ENCODE measurements around the gene BTBD1.

The BTBD1 gene

DNA sequence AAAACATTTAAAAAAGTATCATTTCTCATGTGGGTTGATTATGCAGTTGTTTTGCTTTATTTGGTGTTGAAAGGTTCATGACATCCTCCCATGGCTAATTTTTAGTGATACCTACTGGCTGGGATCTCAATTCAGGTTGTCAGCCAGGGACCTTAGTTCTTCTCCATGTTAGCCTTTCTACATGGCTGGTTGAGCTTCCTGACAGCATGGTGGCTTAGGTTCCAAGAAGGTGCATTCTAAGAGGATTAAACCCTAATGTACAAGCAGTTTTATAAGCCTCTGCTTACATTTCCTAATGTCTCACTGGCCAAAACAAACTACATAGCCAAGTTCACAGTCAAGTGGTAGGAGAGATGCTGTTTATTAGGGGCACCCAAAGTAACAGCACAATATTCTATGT is 31.0 kb upstream of the BTBD1 start:
- H3K36me3 ChIP-seq (ENCODE audit: control insufficient read depth in 2 of 2, insufficient read depth in 1 of 2, low read length in 2 of 2): no peaks in the 10 kb centered on the region
- TF ChIP-seq GLI2 (tag by site-specific recombination; IDR thresholded peaks at IDR 0.05; ENCODE audit: borderline replicate concordance, low read depth) (no peak), ZFP37 (tag by site-specific recombination; IDR thresholded peaks at IDR 0.05) (no peak), ZNF214 (tag by site-specific recombination; IDR thresholded peaks at IDR 0.05; ENCODE audit: borderline replicate concordance) (no peak), ZSCAN16 (tag by site-specific recombination; IDR thresholded peaks at IDR 0.05) (no peak), ZNF155 (tag by site-specific recombination; IDR thresholded peaks at IDR 0.05) (no peak)
- TF ChIP-seq, protein P1, sequence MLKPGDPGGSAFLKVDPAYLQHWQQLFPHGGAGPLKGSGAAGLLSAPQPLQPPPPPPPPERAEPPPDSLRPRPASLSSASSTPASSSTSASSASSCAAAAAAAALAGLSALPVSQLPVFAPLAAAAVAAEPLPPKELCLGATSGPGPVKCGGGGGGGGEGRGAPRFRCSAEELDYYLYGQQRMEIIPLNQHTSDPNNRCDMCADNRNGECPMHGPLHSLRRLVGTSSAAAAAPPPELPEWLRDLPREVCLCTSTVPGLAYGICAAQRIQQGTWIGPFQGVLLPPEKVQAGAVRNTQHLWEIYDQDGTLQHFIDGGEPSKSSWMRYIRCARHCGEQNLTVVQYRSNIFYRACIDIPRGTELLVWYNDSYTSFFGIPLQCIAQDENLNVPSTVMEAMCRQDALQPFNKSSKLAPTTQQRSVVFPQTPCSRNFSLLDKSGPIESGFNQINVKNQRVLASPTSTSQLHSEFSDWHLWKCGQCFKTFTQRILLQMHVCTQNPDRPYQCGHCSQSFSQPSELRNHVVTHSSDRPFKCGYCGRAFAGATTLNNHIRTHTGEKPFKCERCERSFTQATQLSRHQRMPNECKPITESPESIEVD (tag by site-specific recombination; IDR thresholded peaks at IDR 0.05): no peak
- no peaks in the 10 kb centered on the region for H3K4me1 ChIP-seq (ENCODE audit: control insufficient read depth, insufficient read depth, low read length)
- no peak overlapping the region for H3K4me3 ChIP-seq (ENCODE audit: low read depth, low read length)
- no peak overlapping the region for H3K27ac ChIP-seq (ENCODE audit: extremely low read depth, low read depth, low read length)
- POLR2A ChIA-PET: no interaction called here
- CTCF ChIA-PET: no interaction called here
- H3K9me3 ChIP-seq (ENCODE audit: control insufficient read depth, insufficient read depth, low read depth, low read length): no peaks in the 10 kb centered on the region

- Histone ChIP-seq H3K4me3 (ENCODE audit: low read depth, low read length) (no peak overlapping the region), H3K27ac (ENCODE audit: extremely low read depth, low read depth, low read length) (no peak overlapping the region), H3K4me1 (ENCODE audit: control insufficient read depth, insufficient read depth, low read length) (no peaks in the 10 kb centered on the region), H3K36me3 (ENCODE audit: control insufficient read depth in 2 of 2, insufficient read depth in 1 of 2, low read length in 2 of 2) (no peaks in the 10 kb centered on the region), H3K9me3 (ENCODE audit: control insufficient read depth, insufficient read depth, low read depth, low read length) (no peaks in the 10 kb centered on the region)
- no peak for TF ChIP-seq ZNF560 (tag by site-specific recombination; IDR thresholded peaks at IDR 0.05; ENCODE audit: borderline replicate concordance)
- TF ChIP-seq GFI1B (tag by site-specific recombination; IDR thresholded peaks at IDR 0.05): no peak
- no peak for TF ChIP-seq EGR2 (tag by site-specific recombination; IDR thresholded peaks at IDR 0.05; ENCODE audit: low read depth)
- TF ChIP-seq ZNF239 (tag by site-specific recombination; IDR thresholded peaks at IDR 0.05): no peak
- no peak for TF ChIP-seq TCF7L2 (IDR thresholded peaks at IDR 0.05; ENCODE audit: borderline replicate concordance, low read depth, low read length)
- no peak for TF ChIP-seq MZF1 (tag by site-specific recombination; IDR thresholded peaks at IDR 0.05; ENCODE audit: borderline replicate concordance)
- TF ChIP-seq, protein P2, sequence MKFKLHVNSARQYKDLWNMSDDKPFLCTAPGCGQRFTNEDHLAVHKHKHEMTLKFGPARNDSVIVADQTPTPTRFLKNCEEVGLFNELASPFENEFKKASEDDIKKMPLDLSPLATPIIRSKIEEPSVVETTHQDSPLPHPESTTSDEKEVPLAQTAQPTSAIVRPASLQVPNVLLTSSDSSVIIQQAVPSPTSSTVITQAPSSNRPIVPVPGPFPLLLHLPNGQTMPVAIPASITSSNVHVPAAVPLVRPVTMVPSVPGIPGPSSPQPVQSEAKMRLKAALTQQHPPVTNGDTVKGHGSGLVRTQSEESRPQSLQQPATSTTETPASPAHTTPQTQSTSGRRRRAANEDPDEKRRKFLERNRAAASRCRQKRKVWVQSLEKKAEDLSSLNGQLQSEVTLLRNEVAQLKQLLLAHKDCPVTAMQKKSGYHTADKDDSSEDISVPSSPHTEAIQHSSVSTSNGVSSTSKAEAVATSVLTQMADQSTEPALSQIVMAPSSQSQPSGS (tag by site-specific recombination; IDR thresholded peaks at IDR 0.05; ENCODE audit: low read depth): no peak
- TF ChIP-seq ZNF548 (tag by site-specific recombination; IDR thresholded peaks at IDR 0.05): no peak
- TF ChIP-seq ZBTB20 (tag by site-specific recombination; IDR thresholded peaks at IDR 0.05): no peak
- no peak for TF ChIP-seq ZNF677 (tag by site-specific recombination; IDR thresholded peaks at IDR 0.05)
- TF ChIP-seq ZNF138 (tag by site-specific recombination; IDR thresholded peaks at IDR 0.05; ENCODE audit: borderline replicate concordance): no peak
- no peak for TF ChIP-seq ZNF561 (tag by site-specific recombination; IDR thresholded peaks at IDR 0.05; ENCODE audit: borderline replicate concordance)
- no peak for TF ChIP-seq SALL2 (tag by site-specific recombination; IDR thresholded peaks at IDR 0.05; ENCODE audit: borderline replicate concordance)
- TF ChIP-seq ZNF747 (tag by site-specific recombination; IDR thresholded peaks at IDR 0.05): no peak
- TF ChIP-seq ZNF248 (tag by site-specific recombination; IDR thresholded peaks at IDR 0.05): no peak
- TF ChIP-seq ZEB2 (tag by site-specific recombination; IDR thresholded peaks at IDR 0.05): no peak
- no peak for TF ChIP-seq ZNF26 (tag by site-specific recombination; IDR thresholded peaks at IDR 0.05)
- ChIA-PET CTCF (no interaction called here), POLR2A (no interaction called here)
These were observed 27.5 kb upstream of the BTBD1 start for GRCh38 chr15:83094583-83094982.

All from HEK293 (cell line).